MV-4-11 (cell line): Measurements from ENCODE around the gene DNAH3.

Experiments
- DNase-seq: peaks from one replicate; lab custom pipeline; 2025; lab: John Stamatoyannopoulos, UW

The DNAH3 gene

GRCh38 chr16:20905576-20905975 is 245.1 kb downstream of the DNAH3 start:
- peak; percentile 23 for DNase-seq

- peak; percentile 97 for DNase-seq
Observed at GRCh38 chr16:20904507-20905081, 246.1 kb downstream of the DNAH3 start.

GRCh38 chr16:20903899-20904506 is 246.6 kb downstream of the DNAH3 start:
- no peak for DNase-seq

DNA sequence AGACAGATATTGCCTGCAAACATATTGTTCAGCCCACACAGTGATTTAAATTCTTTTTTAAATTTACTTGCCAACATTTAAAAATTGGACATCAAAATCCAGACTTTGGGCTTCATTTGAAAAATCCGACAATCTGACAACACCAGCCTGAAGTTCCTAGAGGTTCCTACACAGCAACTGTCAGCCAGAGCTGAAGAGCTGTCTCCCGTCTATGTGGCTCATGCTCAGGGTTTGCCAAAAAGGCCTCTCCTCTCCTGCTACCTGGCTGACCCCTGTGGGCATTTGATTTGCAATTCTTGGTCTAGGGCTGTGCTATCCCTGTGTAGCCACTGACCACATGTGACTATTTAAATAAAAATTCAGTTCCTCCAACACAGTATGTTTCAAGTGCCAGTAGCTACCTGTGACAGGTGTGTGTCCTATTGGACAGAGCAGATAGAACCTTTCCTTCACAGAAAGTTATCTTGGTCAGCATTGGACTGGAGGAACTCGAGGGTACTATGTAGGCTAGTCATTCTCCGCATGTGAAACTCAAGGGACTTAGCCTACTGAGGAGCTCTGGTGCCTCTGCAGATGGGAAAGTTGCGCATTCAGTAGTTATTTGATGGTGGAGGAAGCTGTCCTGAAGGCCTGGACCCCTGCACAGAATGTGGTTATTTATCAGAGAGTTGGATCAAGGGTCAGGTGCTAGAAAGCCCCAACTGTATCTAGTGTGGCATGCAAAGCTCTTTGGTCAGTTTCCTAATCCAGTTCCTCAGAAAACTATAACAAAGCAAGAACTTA is 247.3 kb downstream of the DNAH3 start:
- DNase-seq: peak; percentile 91

- DNase-seq: no peak
Observed at GRCh38 chr16:20902426-20902825, 248.2 kb downstream of the DNAH3 start.

DNA sequence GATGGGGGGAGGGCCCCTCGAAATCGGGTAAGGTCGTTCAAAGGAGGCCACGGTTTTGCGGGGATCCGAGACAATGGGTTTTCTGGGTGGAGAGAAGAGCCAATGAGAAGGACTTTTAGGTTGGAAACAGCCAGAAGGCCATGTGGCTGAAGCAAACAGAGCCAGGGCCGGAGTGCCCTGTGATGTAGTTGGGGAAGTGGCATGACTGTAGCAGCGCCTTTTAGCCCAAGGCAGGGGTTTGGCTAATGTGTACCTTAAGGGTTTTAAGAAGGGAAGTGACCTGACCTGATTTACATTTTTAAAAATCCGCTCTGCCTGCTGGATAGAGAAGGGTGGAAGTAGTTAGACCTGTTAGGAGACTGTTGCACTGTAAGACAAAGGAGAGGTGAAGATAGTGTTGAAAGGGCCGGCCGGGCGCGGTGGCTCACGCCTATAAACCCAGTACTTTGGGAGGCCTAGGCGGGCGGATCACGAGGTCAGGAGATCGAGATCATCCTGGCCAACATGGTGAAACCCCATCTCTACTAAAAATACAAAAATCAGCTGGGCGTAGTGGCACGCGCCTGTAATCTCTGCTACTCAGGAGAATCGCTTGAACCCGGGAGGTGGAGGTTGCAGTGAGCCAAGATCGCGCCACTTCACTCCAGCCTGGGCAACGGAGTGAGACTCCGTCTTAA is 249.1 kb downstream of the DNAH3 start:
- peak; percentile 54 for DNase-seq

DNA sequence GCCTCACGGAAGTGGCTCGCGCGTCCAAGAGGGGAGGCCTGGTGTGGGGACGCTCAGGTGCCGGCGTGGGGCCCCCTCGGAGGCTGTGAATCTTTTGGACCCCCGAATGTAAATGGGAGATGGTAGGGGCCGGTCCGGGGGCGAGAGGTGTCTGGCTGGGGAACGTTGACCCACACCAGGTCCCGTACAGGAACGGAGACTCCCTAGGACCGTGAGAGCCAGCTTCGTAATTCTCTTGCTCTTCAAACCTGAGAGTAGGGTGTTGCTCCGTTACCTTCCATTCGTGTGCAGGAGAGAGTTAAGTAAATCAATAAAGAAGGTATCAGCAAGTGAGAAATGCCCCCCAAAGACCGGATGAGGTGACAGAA is 249.6 kb downstream of the DNAH3 start:
- DNase-seq: no peak

DNA sequence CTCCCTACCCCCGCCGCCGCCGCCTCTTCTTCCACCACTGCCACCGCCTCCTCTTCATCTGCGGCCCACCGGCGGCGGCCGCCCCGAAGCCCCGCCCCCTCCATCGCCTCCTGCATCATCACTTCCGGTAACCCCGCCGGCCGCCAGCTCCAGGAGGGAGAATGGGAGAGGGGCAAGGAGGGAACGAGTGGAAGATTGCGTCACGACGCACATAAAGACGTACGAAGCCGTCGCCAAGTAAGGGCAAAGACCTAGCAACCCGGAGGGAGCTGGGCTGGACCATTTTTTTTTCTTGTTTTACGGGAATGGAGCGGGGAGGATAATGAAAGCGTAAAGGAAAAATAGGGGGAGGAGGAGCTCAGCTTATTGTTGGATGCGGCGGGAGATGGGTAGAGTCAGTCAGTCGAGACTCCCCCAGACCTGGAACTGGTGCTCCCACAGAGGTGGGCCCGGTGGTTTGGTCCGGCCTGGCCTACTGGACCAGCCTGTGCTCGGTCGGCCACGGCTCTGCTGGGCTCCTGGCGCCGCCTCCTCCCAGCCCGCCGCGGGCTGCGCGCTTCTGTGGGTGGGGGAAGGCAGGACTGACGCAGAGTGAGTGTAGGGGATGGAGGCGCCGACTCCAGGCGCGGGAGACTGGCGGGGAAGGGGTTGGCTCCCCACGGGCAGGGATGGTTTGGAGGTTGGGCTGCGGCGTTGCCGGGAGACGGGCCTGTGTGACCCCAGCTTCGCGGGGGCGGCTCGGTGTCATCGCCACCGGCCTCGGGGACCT is 250.2 kb downstream of the DNAH3 start, which contains the start of the genes DCUN1D3 and LYRM1:
TSS of gene DCUN1D3 (minus strand) at position 60 of the 769 bp plus-strand sequence. CDS start 37,820 bp downstream, outside the sequence.
TSS of gene LYRM1 (plus strand) at position 473 of the 769 bp plus-strand sequence. CDS start 14,785 bp downstream, outside the sequence.
- DNase-seq: peak; percentile 95

DNA sequence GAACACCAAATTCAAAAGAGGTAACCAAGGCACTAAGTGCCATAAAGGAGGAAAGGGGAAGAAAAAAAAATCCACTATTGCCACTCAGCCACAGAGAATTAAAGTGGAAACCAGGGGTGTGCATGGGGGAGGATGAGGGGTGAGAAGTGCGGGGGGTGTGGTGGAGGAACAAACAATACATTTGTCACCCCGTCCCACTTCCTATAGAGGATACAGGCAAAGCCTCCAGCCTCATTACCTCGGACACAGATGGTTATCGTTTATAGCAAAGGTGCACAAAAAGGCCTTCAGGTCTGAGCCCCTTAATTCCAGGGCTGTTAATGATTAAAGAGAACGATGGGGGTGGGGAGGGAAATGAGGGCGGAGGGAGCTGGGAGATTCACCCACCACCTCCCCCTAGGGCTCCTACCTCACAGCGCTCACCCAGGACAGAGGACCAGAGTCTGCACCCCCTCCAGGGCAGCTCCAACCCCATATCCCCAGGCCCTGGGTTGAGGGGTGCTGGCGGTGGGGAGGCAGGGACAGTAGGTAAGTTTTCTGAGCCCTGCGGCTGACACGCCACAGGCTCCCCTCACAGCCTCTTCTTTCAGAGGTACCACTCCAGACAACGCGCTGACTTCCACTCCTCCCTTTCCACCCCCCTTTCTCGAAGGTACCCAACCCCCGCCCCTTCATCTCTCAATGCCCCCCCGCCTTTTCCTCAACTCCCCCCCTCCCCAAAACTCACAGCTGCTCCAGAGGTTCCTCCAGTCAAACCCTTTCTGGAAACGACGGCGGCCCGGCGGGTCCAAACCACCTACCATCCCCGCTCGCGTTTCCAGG is 251.0 kb downstream of the DNAH3 start:
- DNase-seq: peak; percentile 52

GRCh38 chr16:20899071-20899470 is 251.6 kb downstream of the DNAH3 start:
- no peak for DNase-seq

DNA sequence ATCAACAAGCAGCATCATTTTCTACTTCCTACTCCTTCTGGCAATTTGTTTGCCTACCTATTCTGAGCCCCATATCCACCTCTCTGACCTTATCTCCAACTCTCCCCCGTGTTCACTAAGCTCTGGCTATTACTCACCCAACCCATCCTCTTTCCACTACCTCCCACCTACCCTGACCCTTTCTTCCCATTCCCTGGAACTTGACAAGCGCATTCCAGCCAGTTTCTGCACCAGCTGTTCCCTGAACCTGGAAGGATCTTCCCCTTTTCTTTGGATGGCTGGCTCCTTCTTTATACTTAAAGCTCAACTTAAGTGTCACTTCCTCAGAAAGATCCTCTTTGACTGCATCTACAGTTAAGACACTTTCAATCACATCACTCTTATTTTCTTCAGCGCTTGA is 252.7 kb downstream of the DNAH3 start:
- no peak for DNase-seq

DNA sequence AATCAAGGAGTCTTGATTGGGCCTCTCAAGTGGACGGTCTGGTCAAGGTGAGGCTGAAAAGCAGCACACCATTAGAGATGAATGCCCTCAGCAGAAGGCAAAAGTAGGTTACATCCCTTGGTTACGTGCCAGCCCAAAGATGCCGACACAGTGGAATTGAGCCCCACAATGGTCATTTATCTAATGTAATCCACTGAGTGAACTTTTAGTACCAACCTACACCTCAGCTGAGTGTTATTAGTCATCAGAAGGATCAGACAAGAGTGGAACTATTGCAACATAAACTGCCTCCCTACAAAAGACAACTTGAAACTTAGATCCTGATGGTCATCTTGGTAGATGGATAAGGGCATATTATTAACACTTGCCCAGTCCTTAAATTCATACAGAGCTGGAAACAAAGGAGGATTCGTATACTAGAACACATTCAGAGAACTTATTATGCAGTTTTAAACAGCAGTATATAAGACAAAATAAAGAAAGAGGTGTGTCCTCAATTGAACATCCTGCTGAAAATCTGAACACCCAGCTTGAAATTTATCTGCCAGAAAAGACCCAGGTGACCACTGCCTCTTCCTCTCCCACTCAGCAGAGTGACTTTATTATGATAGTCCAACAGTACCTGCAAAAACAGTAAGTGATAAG is 253.3 kb downstream of the DNAH3 start:
- peak; percentile 59 for DNase-seq

- DNase-seq: no peak
Observed at GRCh38 chr16:20894388-20894787, 256.3 kb downstream of the DNAH3 start.

DNA sequence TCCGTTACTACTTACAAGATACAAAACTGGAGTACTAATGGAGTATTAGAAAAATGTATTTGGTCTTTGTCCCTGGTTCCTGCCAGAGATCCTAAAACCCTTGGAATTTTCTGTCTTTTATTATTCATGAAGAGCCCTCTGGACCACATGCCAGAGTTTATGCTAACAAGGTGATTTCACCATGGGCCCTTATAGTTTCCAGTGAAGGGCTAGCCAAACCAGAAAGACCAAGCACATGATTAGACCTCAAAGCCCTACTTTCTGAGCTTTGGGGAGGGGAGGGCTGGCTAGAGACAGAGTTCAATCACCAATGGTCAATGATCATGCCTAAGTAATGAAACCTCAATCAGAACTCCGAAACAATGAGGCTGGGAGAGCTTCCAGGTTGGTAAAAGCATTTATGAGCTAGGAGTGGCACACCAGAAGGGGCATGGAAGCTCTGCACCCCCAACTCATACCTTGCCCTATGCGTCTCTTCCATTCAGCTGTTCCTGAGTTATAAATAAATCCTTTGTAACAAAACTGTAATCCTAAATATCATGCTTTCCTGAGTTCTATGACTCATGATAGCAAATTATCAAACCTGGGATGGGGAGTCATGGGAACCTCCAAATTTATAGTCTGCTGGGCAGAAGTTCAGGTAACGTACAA is 260.9 kb downstream of the DNAH3 start:
- no peak for DNase-seq

DNA sequence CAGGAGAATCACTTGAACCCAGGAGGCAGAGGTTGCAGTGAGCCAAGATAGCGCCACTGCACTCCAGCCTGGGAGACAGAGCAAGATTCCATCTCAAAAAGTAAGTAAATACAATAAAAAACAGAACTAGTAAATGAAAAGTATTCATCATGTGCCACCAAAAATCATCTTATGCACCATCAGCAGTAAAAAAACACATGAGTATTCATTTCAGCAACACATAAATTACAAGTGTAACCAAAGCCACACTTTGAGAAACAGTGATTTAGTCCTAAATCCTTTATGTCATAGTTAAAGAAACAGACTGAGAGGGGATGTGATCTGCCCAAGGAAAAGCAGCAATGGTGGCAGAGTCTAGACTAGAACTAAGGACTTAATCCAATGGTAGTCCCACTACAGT is 263.4 kb downstream of the DNAH3 start:
- DNase-seq: no peak

GRCh38 chr16:20886320-20886719 is 264.3 kb downstream of the DNAH3 start:
- DNase-seq: no peak

GRCh38 chr16:20884240-20884556 is 266.4 kb downstream of the DNAH3 start:
- DNase-seq: peak; percentile 57

- DNase-seq: no peak
Observed at GRCh38 chr16:20883554-20884239, 266.9 kb downstream of the DNAH3 start.
